Measurements from ENCODE around the gene MSANTD2.

Gene MSANTD2

GRCh38 chr11:124756753-124757227 lies 43.4 kb downstream of the MSANTD2 start:
- Histone ChIP-seq H3K27me3 (ENCODE audit: control insufficient read depth in 2 of 2, insufficient read depth in 2 of 2, low read length in 2 of 2) (peaks cover 0 to 13% of the 10 kb centered on the region in 2 donors), H3K27ac (ENCODE audit: low read depth in 2 of 2, low read length in 2 of 2) (no peak overlapping the region), H3K36me3 (ENCODE audit: control insufficient read depth in 2 of 2, insufficient read depth in 2 of 2, low read length in 2 of 2) (no peaks in the 10 kb centered on the region), H3K4me1 (ENCODE audit: control insufficient read depth in 2 of 2, insufficient read depth in 2 of 2, low read length in 2 of 2) (peaks cover 29 to 32% of the 10 kb centered on the region in 2 donors), H3K4me3 (ENCODE audit: low read length in 2 of 2) (no peak overlapping the region), H3K9me3 (ENCODE audit: control insufficient read depth in 2 of 2, low read length in 2 of 2) (no peaks in the 10 kb centered on the region), H3K9ac (ENCODE audit: low read depth in 1 of 2, low read length in 2 of 2) (no peak overlapping the region)

GRCh38 chr11:124756033-124756752 lies 44.0 kb downstream of the MSANTD2 start:
- Histone ChIP-seq H3K4me3 (ENCODE audit: low read length in 2 of 2) (no peak overlapping the region), H3K36me3 (ENCODE audit: control insufficient read depth in 2 of 2, insufficient read depth in 2 of 2, low read length in 2 of 2) (no peaks in the 10 kb centered on the region), H3K27me3 (ENCODE audit: control insufficient read depth in 2 of 2, insufficient read depth in 2 of 2, low read length in 2 of 2) (peaks cover 0 to 9% of the 10 kb centered on the region in 2 donors), H3K4me1 (ENCODE audit: control insufficient read depth in 2 of 2, insufficient read depth in 2 of 2, low read length in 2 of 2) (peaks cover 27 to 30% of the 10 kb centered on the region in 2 donors), H3K27ac (ENCODE audit: low read depth in 2 of 2, low read length in 2 of 2) (no peak overlapping the region), H3K9me3 (ENCODE audit: control insufficient read depth in 2 of 2, low read length in 2 of 2) (no peaks in the 10 kb centered on the region), H3K9ac (ENCODE audit: low read depth in 1 of 2, low read length in 2 of 2) (no peak overlapping the region)

GRCh38 chr11:124754710-124755109 lies 45.5 kb downstream of the MSANTD2 start:
- no peaks in the 10 kb centered on the region for H3K36me3 ChIP-seq (ENCODE audit: control insufficient read depth in 2 of 2, insufficient read depth in 2 of 2, low read length in 2 of 2)
- peaks cover 0 to 4% of the 10 kb centered on the region in 2 donors for H3K27me3 ChIP-seq (ENCODE audit: control insufficient read depth in 2 of 2, insufficient read depth in 2 of 2, low read length in 2 of 2)
- peaks cover 27 to 39% of the 10 kb centered on the region in 2 donors for H3K4me1 ChIP-seq (ENCODE audit: control insufficient read depth in 2 of 2, insufficient read depth in 2 of 2, low read length in 2 of 2)
- H3K9me3 ChIP-seq (ENCODE audit: control insufficient read depth in 2 of 2, low read length in 2 of 2): no peaks in the 10 kb centered on the region
- no peak overlapping the region for H3K9ac ChIP-seq (ENCODE audit: low read depth in 1 of 2, low read length in 2 of 2)
- H3K4me3 ChIP-seq (ENCODE audit: low read length in 2 of 2): no peak overlapping the region
- H3K27ac ChIP-seq (ENCODE audit: low read depth in 2 of 2, low read length in 2 of 2): no peak overlapping the region

- H3K27me3 ChIP-seq (ENCODE audit: control insufficient read depth in 2 of 2, insufficient read depth in 2 of 2, low read length in 2 of 2): peaks cover 0 to 4% of the 10 kb centered on the region in 2 donors
These were observed 45.9 kb downstream of the MSANTD2 start for GRCh38 chr11:124754309-124754708.

GRCh38 chr11:124753624-124754023 lies 46.6 kb downstream of the MSANTD2 start:
- no peaks in the 10 kb centered on the region for H3K9me3 ChIP-seq (ENCODE audit: control insufficient read depth in 2 of 2, low read length in 2 of 2)
- peaks cover 0 to 2% of the 10 kb centered on the region in 2 donors for H3K27me3 ChIP-seq (ENCODE audit: control insufficient read depth in 2 of 2, insufficient read depth in 2 of 2, low read length in 2 of 2)
- H3K4me1 ChIP-seq (ENCODE audit: control insufficient read depth in 2 of 2, insufficient read depth in 2 of 2, low read length in 2 of 2): peaks cover 27 to 41% of the 10 kb centered on the region in 2 donors
- H3K36me3 ChIP-seq (ENCODE audit: control insufficient read depth in 2 of 2, insufficient read depth in 2 of 2, low read length in 2 of 2): no peaks in the 10 kb centered on the region
- H3K9ac ChIP-seq (ENCODE audit: low read depth in 1 of 2, low read length in 2 of 2): no peak overlapping the region
- H3K27ac ChIP-seq (ENCODE audit: low read depth in 2 of 2, low read length in 2 of 2): no peak overlapping the region
- H3K4me3 ChIP-seq (ENCODE audit: low read length in 2 of 2): no peak overlapping the region

More at GRCh38 chr11:124754309-124754708, 45.9 kb downstream of the MSANTD2 start:
- Histone ChIP-seq H3K27ac (ENCODE audit: low read depth in 2 of 2, low read length in 2 of 2) (no peak overlapping the region), H3K4me1 (ENCODE audit: control insufficient read depth in 2 of 2, insufficient read depth in 2 of 2, low read length in 2 of 2) (peaks cover 27 to 43% of the 10 kb centered on the region in 2 donors), H3K9me3 (ENCODE audit: control insufficient read depth in 2 of 2, low read length in 2 of 2) (no peaks in the 10 kb centered on the region), H3K4me3 (ENCODE audit: low read length in 2 of 2) (no peak overlapping the region), H3K36me3 (ENCODE audit: control insufficient read depth in 2 of 2, insufficient read depth in 2 of 2, low read length in 2 of 2) (no peaks in the 10 kb centered on the region), H3K9ac (ENCODE audit: low read depth in 1 of 2, low read length in 2 of 2) (no peak overlapping the region)

- Histone ChIP-seq H3K27ac (ENCODE audit: low read depth in 2 of 2, low read length in 2 of 2) (no peak overlapping the region), H3K9ac (ENCODE audit: low read depth in 1 of 2, low read length in 2 of 2) (no peak overlapping the region)
These were observed 47.0 kb downstream of the MSANTD2 start for GRCh38 chr11:124753205-124753604.

GRCh38 chr11:124752471-124753102 lies 47.6 kb downstream of the MSANTD2 start:
- Histone ChIP-seq H3K4me1 (ENCODE audit: control insufficient read depth in 2 of 2, insufficient read depth in 2 of 2, low read length in 2 of 2) (peaks cover 29 to 41% of the 10 kb centered on the region in 2 donors), H3K9me3 (ENCODE audit: control insufficient read depth in 2 of 2, low read length in 2 of 2) (no peaks in the 10 kb centered on the region), H3K9ac (ENCODE audit: low read depth in 1 of 2, low read length in 2 of 2) (peak overlapping the region; percentile 72 to 89), H3K27ac (ENCODE audit: low read depth in 2 of 2, low read length in 2 of 2) (peak overlapping the region; percentile 89 to 93), H3K4me3 (ENCODE audit: low read length in 2 of 2) (peak overlapping the region; percentile 65 to 69), H3K27me3 (ENCODE audit: control insufficient read depth in 2 of 2, insufficient read depth in 2 of 2, low read length in 2 of 2) (peaks cover 0 to 3% of the 10 kb centered on the region in 2 donors), H3K36me3 (ENCODE audit: control insufficient read depth in 2 of 2, insufficient read depth in 2 of 2, low read length in 2 of 2) (no peaks in the 10 kb centered on the region)

More at GRCh38 chr11:124753205-124753604, 47.0 kb downstream of the MSANTD2 start:
- Histone ChIP-seq H3K4me3 (ENCODE audit: low read length in 2 of 2) (no peak overlapping the region), H3K36me3 (ENCODE audit: control insufficient read depth in 2 of 2, insufficient read depth in 2 of 2, low read length in 2 of 2) (no peaks in the 10 kb centered on the region), H3K9me3 (ENCODE audit: control insufficient read depth in 2 of 2, low read length in 2 of 2) (no peaks in the 10 kb centered on the region), H3K27me3 (ENCODE audit: control insufficient read depth in 2 of 2, insufficient read depth in 2 of 2, low read length in 2 of 2) (peaks cover 0 to 3% of the 10 kb centered on the region in 2 donors), H3K4me1 (ENCODE audit: control insufficient read depth in 2 of 2, insufficient read depth in 2 of 2, low read length in 2 of 2) (peaks cover 28 to 43% of the 10 kb centered on the region in 2 donors)

- peaks cover 34 to 48% of the 10 kb centered on the region in 2 donors for H3K4me1 ChIP-seq (ENCODE audit: control insufficient read depth in 2 of 2, insufficient read depth in 2 of 2, low read length in 2 of 2)
- H3K9me3 ChIP-seq (ENCODE audit: control insufficient read depth in 2 of 2, low read length in 2 of 2): no peaks in the 10 kb centered on the region
- H3K27ac ChIP-seq (ENCODE audit: low read depth in 2 of 2, low read length in 2 of 2): peak within 1 kb of the TSS; percentile 89 to 93
- H3K9ac ChIP-seq (ENCODE audit: low read depth in 1 of 2, low read length in 2 of 2): peak within 1 kb of the TSS; percentile 72 to 89
- H3K4me3 ChIP-seq (ENCODE audit: low read length in 2 of 2): peak within 1 kb of the TSS; percentile 65 to 69
- peaks cover 0 to 3% of the 10 kb centered on the region in 2 donors for H3K27me3 ChIP-seq (ENCODE audit: control insufficient read depth in 2 of 2, insufficient read depth in 2 of 2, low read length in 2 of 2)
- no peaks in the 10 kb centered on the region for H3K36me3 ChIP-seq (ENCODE audit: control insufficient read depth in 2 of 2, insufficient read depth in 2 of 2, low read length in 2 of 2)
These were observed 48.3 kb downstream of the MSANTD2 start, which contains the start of gene VSIG2 for GRCh38 chr11:124751741-124752470. Gene VSIG2 (minus strand): TSS chr11:124752255. CDS start chr11:124752137, 118 bp downstream.

- Histone ChIP-seq H3K4me1 (ENCODE audit: control insufficient read depth in 2 of 2, insufficient read depth in 2 of 2, low read length in 2 of 2) (peaks cover 34 to 48% of the 10 kb centered on the region in 2 donors), H3K9ac (ENCODE audit: low read depth in 1 of 2, low read length in 2 of 2) (peak overlapping the region; percentile 72 to 89), H3K27ac (ENCODE audit: low read depth in 2 of 2, low read length in 2 of 2) (peak overlapping the region; percentile 89 to 93), H3K4me3 (ENCODE audit: low read length in 2 of 2) (peak overlapping the region; percentile 65 to 69), H3K27me3 (ENCODE audit: control insufficient read depth in 2 of 2, insufficient read depth in 2 of 2, low read length in 2 of 2) (peaks cover 0 to 3% of the 10 kb centered on the region in 2 donors), H3K9me3 (ENCODE audit: control insufficient read depth in 2 of 2, low read length in 2 of 2) (no peaks in the 10 kb centered on the region), H3K36me3 (ENCODE audit: control insufficient read depth in 2 of 2, insufficient read depth in 2 of 2, low read length in 2 of 2) (no peaks in the 10 kb centered on the region)
These were observed 48.8 kb downstream of the MSANTD2 start for GRCh38 chr11:124751391-124751740.

All from mucosa of rectum (tissue), 2 donors.